Astrocyte (in vitro differentiated cells and primary cell): ENCODE results near the gene GPC5. TPM values are rescaled to one million over a fixed set of nuclear protein-coding genes. Genes with fewer than 3 reads are reported as not detected.

Experiments
- DNase-seq: peaks from one replicate; pipeline ENCODE4 v3.0.0-alpha.2; 2010; ENCODE audit warnings: low read depth
- FAIRE-seq: peaks from 2 replicates; lab custom pipeline; 2011; peaks lifted over from hg19 to GRCh38; lab: Jason Lieb, UNC
- H2AFZ ChIP-seq: 2 replicates; pipeline ENCODE4 v1.6.0; 2012; ENCODE audit warnings: low read depth, low read length, inconsistent platforms
- H3K27ac ChIP-seq: 2 replicates; pipeline ENCODE4 v1.5.1; 2011; ENCODE audit warnings: low read depth, low read length, inconsistent platforms
- H3K27me3 ChIP-seq: 2 replicates; pipeline ENCODE4 v1.6.0; 2011; ENCODE audit warnings: low read length, inconsistent platforms; ENCODE audit not compliant: insufficient read depth
- H3K36me3 ChIP-seq: 2 replicates; pipeline ENCODE4 v1.5.1; 2011; ENCODE audit warnings: low read length, inconsistent platforms; ENCODE audit not compliant: insufficient read depth
- H3K4me1 ChIP-seq: 2 replicates; pipeline ENCODE4 v1.5.1; 2011; ENCODE audit warnings: low read length, inconsistent platforms; ENCODE audit not compliant: insufficient read depth
- H3K4me2 ChIP-seq: 2 replicates; pipeline ENCODE4 v1.6.0; 2012; ENCODE audit warnings: low read length, inconsistent platforms
- H3K4me3 ChIP-seq: 2 replicates; pipeline ENCODE4 v1.5.1; 2011; ENCODE audit warnings: low read depth, mild to moderate bottlenecking, low read length, inconsistent platforms; ENCODE audit not compliant: insufficient read depth
- H3K79me2 ChIP-seq: 2 replicates; pipeline ENCODE4 v1.6.0; 2012; ENCODE audit warnings: mild to moderate bottlenecking, low read length, inconsistent platforms; ENCODE audit not compliant: insufficient read depth
- H3K9ac ChIP-seq: 2 replicates; pipeline ENCODE4 v1.6.0; 2012; ENCODE audit warnings: mild to moderate bottlenecking, low read length, inconsistent platforms
- H3K9me3 ChIP-seq: 2 replicates; pipeline ENCODE4 v1.5.1; 2012; ENCODE audit warnings: low read depth, mild to moderate bottlenecking, low read length, inconsistent platforms; ENCODE audit not compliant: insufficient read depth
- H4K20me1 ChIP-seq: 2 replicates; pipeline ENCODE4 v1.6.0; 2012; ENCODE audit warnings: low read length, inconsistent platforms; ENCODE audit not compliant: insufficient read depth
- H3K27ac Mint-ChIP-seq: one replicate; pipeline ENCODE4 v1.8.0; 2021; ENCODE audit warnings: mild to moderate bottlenecking, mixed read lengths; ENCODE audit not compliant: unreplicated experiment
- H3K27me3 Mint-ChIP-seq: one replicate; pipeline ENCODE4 v1.8.0; 2021; ENCODE audit warnings: low read depth, mixed read lengths; ENCODE audit not compliant: unreplicated experiment
- H3K36me3 Mint-ChIP-seq: one replicate; pipeline ENCODE4 v1.8.0; 2021; ENCODE audit warnings: low read depth, mixed read lengths; ENCODE audit not compliant: unreplicated experiment
- H3K4me1 Mint-ChIP-seq: one replicate; pipeline ENCODE4 v1.8.0; 2021; ENCODE audit warnings: low read depth, mixed read lengths; ENCODE audit not compliant: unreplicated experiment
- H3K4me3 Mint-ChIP-seq: one replicate; pipeline ENCODE4 v1.8.0; 2021; ENCODE audit warnings: mild to moderate bottlenecking, moderate library complexity, mixed read lengths; ENCODE audit not compliant: unreplicated experiment
- H3K9me3 Mint-ChIP-seq: one replicate; pipeline ENCODE4 v1.8.0; 2021; ENCODE audit warnings: mild to moderate bottlenecking, mixed read lengths; ENCODE audit not compliant: unreplicated experiment
- EZH2 ChIP-seq: IDR thresholded peaks from 2 replicates; pipeline ENCODE4 v1.6.1; 2012; ENCODE audit warnings: mild to moderate bottlenecking, low read length, inconsistent platforms; ENCODE audit not compliant: insufficient read depth
- total RNA-seq: library from RNA; stranded (reverse); gene quantifications from 2 replicates; pipeline ENCODE4 v1.2.1, GENCODE V29; 2021
- TF ChIP-seq, protein P1 (sequence below): IDR thresholded peaks from 2 replicates; pipeline ENCODE4 v1.5.1; 2011; ENCODE audit warnings: low read depth, mild to moderate bottlenecking, inconsistent platforms, low read length, moderate library complexity; ENCODE audit not compliant: insufficient read depth

The GPC5 gene
- total RNA-seq, 1 donor from 2014 or later, result 1.1 TPM

DNA sequence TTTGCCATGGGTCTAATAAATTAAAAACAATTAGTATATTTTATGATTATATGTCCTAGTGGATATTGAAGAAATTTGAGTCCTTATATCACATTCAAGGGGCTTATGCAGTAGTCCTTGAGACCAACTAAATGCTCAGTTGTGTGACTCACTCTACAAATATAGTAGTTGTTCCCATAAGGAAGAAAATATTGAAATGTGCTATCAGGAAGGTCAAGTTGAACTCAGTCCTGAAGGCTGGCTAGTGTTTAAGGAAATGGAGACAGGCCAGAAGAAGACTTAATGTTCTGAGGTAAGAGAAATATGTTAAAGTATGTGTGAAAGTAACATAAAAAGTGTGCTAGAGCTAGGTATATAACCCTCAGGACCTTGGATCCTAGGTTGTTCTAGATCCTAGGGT is 1062.1 kb downstream of the GPC5 start:
- no peak overlapping the region for H3K4me2 ChIP-seq
- H3K27me3 ChIP-seq, result no peaks in the 10 kb centered on the region
- H3K9me3 ChIP-seq, result no peaks in the 10 kb centered on the region
- peak overlapping the region; percentile 37 for H3K27ac Mint-ChIP-seq
- FAIRE-seq (no peak), DNase-seq (peak; percentile 12)
- H3K36me3 Mint-ChIP-seq, result no peaks in the 10 kb centered on the region
- TF ChIP-seq EZH2, result no peak
- TF ChIP-seq, protein P1, sequence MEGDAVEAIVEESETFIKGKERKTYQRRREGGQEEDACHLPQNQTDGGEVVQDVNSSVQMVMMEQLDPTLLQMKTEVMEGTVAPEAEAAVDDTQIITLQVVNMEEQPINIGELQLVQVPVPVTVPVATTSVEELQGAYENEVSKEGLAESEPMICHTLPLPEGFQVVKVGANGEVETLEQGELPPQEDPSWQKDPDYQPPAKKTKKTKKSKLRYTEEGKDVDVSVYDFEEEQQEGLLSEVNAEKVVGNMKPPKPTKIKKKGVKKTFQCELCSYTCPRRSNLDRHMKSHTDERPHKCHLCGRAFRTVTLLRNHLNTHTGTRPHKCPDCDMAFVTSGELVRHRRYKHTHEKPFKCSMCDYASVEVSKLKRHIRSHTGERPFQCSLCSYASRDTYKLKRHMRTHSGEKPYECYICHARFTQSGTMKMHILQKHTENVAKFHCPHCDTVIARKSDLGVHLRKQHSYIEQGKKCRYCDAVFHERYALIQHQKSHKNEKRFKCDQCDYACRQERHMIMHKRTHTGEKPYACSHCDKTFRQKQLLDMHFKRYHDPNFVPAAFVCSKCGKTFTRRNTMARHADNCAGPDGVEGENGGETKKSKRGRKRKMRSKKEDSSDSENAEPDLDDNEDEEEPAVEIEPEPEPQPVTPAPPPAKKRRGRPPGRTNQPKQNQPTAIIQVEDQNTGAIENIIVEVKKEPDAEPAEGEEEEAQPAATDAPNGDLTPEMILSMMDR, result no peak
- H4K20me1 ChIP-seq, result no peaks in the 10 kb centered on the region
- no peaks in the 10 kb centered on the region for H3K4me1 ChIP-seq
- H3K27ac ChIP-seq, result no peak overlapping the region
- H3K36me3 ChIP-seq, result no peaks in the 10 kb centered on the region
- peaks cover 8% of the 10 kb centered on the region for H3K4me1 Mint-ChIP-seq
- H3K79me2 ChIP-seq, result no peaks in the 10 kb centered on the region
- peaks cover 2% of the 10 kb centered on the region for H3K27me3 Mint-ChIP-seq
- H3K9me3 Mint-ChIP-seq, result no peaks in the 10 kb centered on the region
- H2AFZ ChIP-seq, result no peak overlapping the region
- no peak overlapping the region for H3K4me3 ChIP-seq
- H3K9ac ChIP-seq, result no peak overlapping the region
- no peak overlapping the region for H3K4me3 Mint-ChIP-seq

DNA sequence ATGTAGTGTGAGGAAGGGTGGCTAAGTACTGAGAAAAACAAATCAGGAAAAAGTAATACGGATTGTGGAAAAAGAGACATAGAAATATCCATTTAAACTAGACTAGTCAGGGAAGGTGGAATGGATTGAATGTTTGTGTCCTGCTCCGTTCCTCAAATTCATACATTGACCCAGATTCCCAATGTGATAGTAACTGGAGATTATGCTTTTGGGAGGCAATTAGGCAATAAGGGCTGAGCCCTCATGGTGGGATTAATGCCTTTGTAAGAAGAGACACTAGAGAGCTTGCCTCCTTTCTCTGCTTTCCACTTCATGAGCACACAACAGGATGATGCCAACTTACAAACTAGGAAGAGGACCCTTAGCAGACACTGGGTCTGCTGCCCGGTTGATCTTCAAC is 1063.0 kb downstream of the GPC5 start:
- FAIRE-seq, result no peak
- no peak overlapping the region for H3K4me3 ChIP-seq
- peaks cover 2% of the 10 kb centered on the region for H3K27me3 Mint-ChIP-seq

DNA sequence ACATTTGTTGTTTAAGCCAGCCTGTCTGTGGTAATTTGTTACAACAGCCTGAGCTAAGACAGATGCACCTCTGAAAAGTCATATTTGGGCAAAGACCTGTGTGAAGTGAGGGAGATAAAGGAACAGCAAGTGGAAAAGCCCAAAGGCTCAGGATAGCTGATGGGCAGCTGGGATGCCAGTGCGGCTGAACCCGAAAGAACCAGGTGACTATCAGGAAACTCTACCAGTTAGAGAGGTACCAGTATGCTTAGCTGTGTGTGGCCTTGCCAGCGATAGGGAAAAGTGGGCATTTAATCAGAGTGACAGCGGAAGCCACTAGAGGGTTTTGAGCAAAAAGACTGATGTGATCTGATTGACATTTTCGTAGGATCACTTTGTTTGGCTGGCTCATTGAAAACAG is 1063.4 kb downstream of the GPC5 start:
- Mint-ChIP-seq H3K27ac (no peak overlapping the region), H3K9me3 (no peaks in the 10 kb centered on the region), H3K4me1 (peaks cover 11% of the 10 kb centered on the region), H3K36me3 (no peaks in the 10 kb centered on the region), H3K27me3 (peaks cover 2% of the 10 kb centered on the region), H3K4me3 (no peak overlapping the region)
- no peaks in the 10 kb centered on the region for H4K20me1 ChIP-seq
- H3K9ac ChIP-seq, result no peak overlapping the region
- H3K79me2 ChIP-seq, result no peaks in the 10 kb centered on the region
- H3K4me3 ChIP-seq, result no peak overlapping the region
- H2AFZ ChIP-seq, result no peak overlapping the region
- TF ChIP-seq, protein P1, result no peak
- no peak for TF ChIP-seq EZH2
- FAIRE-seq, result no peak
- H3K27ac ChIP-seq, result no peak overlapping the region
- H3K9me3 ChIP-seq, result no peaks in the 10 kb centered on the region
- H3K4me1 ChIP-seq, result no peaks in the 10 kb centered on the region
- H3K36me3 ChIP-seq, result no peaks in the 10 kb centered on the region
- H3K27me3 ChIP-seq, result no peaks in the 10 kb centered on the region
- DNase-seq, result no peak
- no peak overlapping the region for H3K4me2 ChIP-seq

More for the DNA sequence above, 1063.0 kb downstream of the GPC5 start:
- H3K4me1 Mint-ChIP-seq, result peaks cover 11% of the 10 kb centered on the region
- Histone ChIP-seq H4K20me1 (no peaks in the 10 kb centered on the region), H3K9ac (no peak overlapping the region), H3K4me1 (no peaks in the 10 kb centered on the region), H2AFZ (no peak overlapping the region), H3K79me2 (no peaks in the 10 kb centered on the region), H3K27me3 (no peaks in the 10 kb centered on the region), H3K4me2 (no peak overlapping the region), H3K36me3 (no peaks in the 10 kb centered on the region), H3K27ac (no peak overlapping the region), H3K9me3 (no peaks in the 10 kb centered on the region)
- TF ChIP-seq, protein P1, result no peak
- TF ChIP-seq EZH2, result no peak
- no peak overlapping the region for H3K27ac Mint-ChIP-seq
- H3K36me3 Mint-ChIP-seq, result no peaks in the 10 kb centered on the region
- no peaks in the 10 kb centered on the region for H3K9me3 Mint-ChIP-seq
- H3K4me3 Mint-ChIP-seq, result no peak overlapping the region
- no peak for DNase-seq
